Astrocyte (in vitro differentiated cells and primary cell): Measurements from ENCODE around the gene GSAP. TPM values are rescaled to one million over a fixed set of nuclear protein-coding genes. Genes with fewer than 3 reads are reported as not detected.
"Not testable (repeated sequence)": the region's sequence is repeated elsewhere in the genome, so short reads cannot be mapped to it uniquely, and the experiment has no call there.

Source experiments
- DNase-seq: peaks from one replicate; pipeline ENCODE4 v3.0.0-alpha.2; 2010; ENCODE audit warnings: low read depth
- FAIRE-seq: peaks from 2 replicates; lab custom pipeline; 2011; peaks lifted over from hg19 to GRCh38; lab: Jason Lieb, UNC
- H2AFZ ChIP-seq: 2 replicates; pipeline ENCODE4 v1.6.0; 2012; ENCODE audit warnings: low read depth, low read length, inconsistent platforms
- H3K27ac ChIP-seq: 2 replicates; pipeline ENCODE4 v1.5.1; 2011; ENCODE audit warnings: low read depth, low read length, inconsistent platforms
- H3K27me3 ChIP-seq: 2 replicates; pipeline ENCODE4 v1.6.0; 2011; ENCODE audit warnings: low read length, inconsistent platforms; ENCODE audit not compliant: insufficient read depth
- H3K36me3 ChIP-seq: 2 replicates; pipeline ENCODE4 v1.5.1; 2011; ENCODE audit warnings: low read length, inconsistent platforms; ENCODE audit not compliant: insufficient read depth
- H3K4me1 ChIP-seq: 2 replicates; pipeline ENCODE4 v1.5.1; 2011; ENCODE audit warnings: low read length, inconsistent platforms; ENCODE audit not compliant: insufficient read depth
- H3K4me2 ChIP-seq: 2 replicates; pipeline ENCODE4 v1.6.0; 2012; ENCODE audit warnings: low read length, inconsistent platforms
- H3K4me3 ChIP-seq: 2 replicates; pipeline ENCODE4 v1.5.1; 2011; ENCODE audit warnings: low read depth, mild to moderate bottlenecking, low read length, inconsistent platforms; ENCODE audit not compliant: insufficient read depth
- H3K79me2 ChIP-seq: 2 replicates; pipeline ENCODE4 v1.6.0; 2012; ENCODE audit warnings: mild to moderate bottlenecking, low read length, inconsistent platforms; ENCODE audit not compliant: insufficient read depth
- H3K9ac ChIP-seq: 2 replicates; pipeline ENCODE4 v1.6.0; 2012; ENCODE audit warnings: mild to moderate bottlenecking, low read length, inconsistent platforms
- H3K9me3 ChIP-seq: 2 replicates; pipeline ENCODE4 v1.5.1; 2012; ENCODE audit warnings: low read depth, mild to moderate bottlenecking, low read length, inconsistent platforms; ENCODE audit not compliant: insufficient read depth
- H4K20me1 ChIP-seq: 2 replicates; pipeline ENCODE4 v1.6.0; 2012; ENCODE audit warnings: low read length, inconsistent platforms; ENCODE audit not compliant: insufficient read depth
- H3K27ac Mint-ChIP-seq: one replicate; pipeline ENCODE4 v1.8.0; 2021; ENCODE audit warnings: mild to moderate bottlenecking, mixed read lengths; ENCODE audit not compliant: unreplicated experiment
- H3K27me3 Mint-ChIP-seq: one replicate; pipeline ENCODE4 v1.8.0; 2021; ENCODE audit warnings: low read depth, mixed read lengths; ENCODE audit not compliant: unreplicated experiment
- H3K36me3 Mint-ChIP-seq: one replicate; pipeline ENCODE4 v1.8.0; 2021; ENCODE audit warnings: low read depth, mixed read lengths; ENCODE audit not compliant: unreplicated experiment
- H3K4me1 Mint-ChIP-seq: one replicate; pipeline ENCODE4 v1.8.0; 2021; ENCODE audit warnings: low read depth, mixed read lengths; ENCODE audit not compliant: unreplicated experiment
- H3K4me3 Mint-ChIP-seq: one replicate; pipeline ENCODE4 v1.8.0; 2021; ENCODE audit warnings: mild to moderate bottlenecking, moderate library complexity, mixed read lengths; ENCODE audit not compliant: unreplicated experiment
- H3K9me3 Mint-ChIP-seq: one replicate; pipeline ENCODE4 v1.8.0; 2021; ENCODE audit warnings: mild to moderate bottlenecking, mixed read lengths; ENCODE audit not compliant: unreplicated experiment
- CTCF ChIP-seq: IDR thresholded peaks from 2 replicates; pipeline ENCODE4 v1.5.1; 2011; ENCODE audit warnings: low read depth, mild to moderate bottlenecking, inconsistent platforms, low read length, moderate library complexity; ENCODE audit not compliant: insufficient read depth
- EZH2 ChIP-seq: IDR thresholded peaks from 2 replicates; pipeline ENCODE4 v1.6.1; 2012; ENCODE audit warnings: mild to moderate bottlenecking, low read length, inconsistent platforms; ENCODE audit not compliant: insufficient read depth
- total RNA-seq: library from RNA; stranded (reverse); gene quantifications from 2 replicates; pipeline ENCODE4 v1.2.1, GENCODE V29; 2021

Gene GSAP
- total RNA-seq, 1 donor from 2014 or later: 4.1 TPM

GRCh38 chr7:77464589-77464988, 48.4 kb upstream of the GSAP start:
- H3K27ac ChIP-seq: no peak overlapping the region
- peaks cover 1% of the 10 kb centered on the region for H3K9me3 Mint-ChIP-seq
- FAIRE-seq (no peak), DNase-seq (no peak)
- no peaks in the 10 kb centered on the region for H3K36me3 ChIP-seq
- no peaks in the 10 kb centered on the region for H3K36me3 Mint-ChIP-seq
- peaks cover 4% of the 10 kb centered on the region for H3K4me1 ChIP-seq
- H3K4me1 Mint-ChIP-seq: peaks cover 10% of the 10 kb centered on the region
- no peak overlapping the region for H3K4me2 ChIP-seq
- no peak for TF ChIP-seq CTCF
- no peak for TF ChIP-seq EZH2
- H2AFZ ChIP-seq: no peak overlapping the region
- H3K4me3 Mint-ChIP-seq: no peak overlapping the region
- no peaks in the 10 kb centered on the region for H3K27me3 Mint-ChIP-seq
- no peaks in the 10 kb centered on the region for H4K20me1 ChIP-seq
- no peaks in the 10 kb centered on the region for H3K27me3 ChIP-seq
- no peaks in the 10 kb centered on the region for H3K9me3 ChIP-seq
- no peak overlapping the region for H3K4me3 ChIP-seq
- no peak overlapping the region for H3K27ac Mint-ChIP-seq
- no peaks in the 10 kb centered on the region for H3K79me2 ChIP-seq
- no peak overlapping the region for H3K9ac ChIP-seq

- not testable (repeated sequence) for H3K79me2 ChIP-seq, H3K27me3 Mint-ChIP-seq, H3K36me3 Mint-ChIP-seq, H3K9me3 Mint-ChIP-seq, H3K4me3 Mint-ChIP-seq, H3K9ac ChIP-seq, FAIRE-seq, H3K4me1 ChIP-seq, H3K27ac ChIP-seq, H3K9me3 ChIP-seq, H2AFZ ChIP-seq, H3K27me3 ChIP-seq, H4K20me1 ChIP-seq, H3K36me3 ChIP-seq, H3K4me3 ChIP-seq, H3K4me2 ChIP-seq, H3K27ac Mint-ChIP-seq
- peaks cover 10% of the 10 kb centered on the region for H3K4me1 Mint-ChIP-seq
- peak; percentile 34 for DNase-seq
Observed at GRCh38 chr7:77463632-77464031, 47.5 kb upstream of the GSAP start.

GRCh38 chr7:77461842-77462241, 45.7 kb upstream of the GSAP start:
- Mint-ChIP-seq H3K36me3 (no peaks in the 10 kb centered on the region), H3K27me3 (no peaks in the 10 kb centered on the region), H3K27ac (no peak overlapping the region), H3K4me1 (peaks cover 10% of the 10 kb centered on the region), H3K9me3 (peaks cover 1% of the 10 kb centered on the region), H3K4me3 (no peak overlapping the region)
- FAIRE-seq (no peak), DNase-seq (no peak)
- Histone ChIP-seq H3K4me1 (peaks cover 4% of the 10 kb centered on the region), H3K4me2 (no peak overlapping the region), H3K36me3 (no peaks in the 10 kb centered on the region), H3K4me3 (no peak overlapping the region), H3K9me3 (no peaks in the 10 kb centered on the region), H4K20me1 (no peaks in the 10 kb centered on the region), H2AFZ (no peak overlapping the region), H3K27me3 (no peaks in the 10 kb centered on the region), H3K79me2 (no peaks in the 10 kb centered on the region), H3K9ac (no peak overlapping the region), H3K27ac (no peak overlapping the region)
- TF ChIP-seq CTCF: no peak
- TF ChIP-seq EZH2: no peak
